MCF 10A (cell line): Measurements from ENCODE around the gene NEO1. TPM values are rescaled to one million over a fixed set of nuclear protein-coding genes. Genes with fewer than 3 reads are reported as not detected.

Experiments used
- BruUV-seq: library from RNA; stranded (reverse); fragments of 400-500 nt; replicated peaks from 2 replicates; lab custom pipeline; 2021; lab: Mats Ljungman, UMichigan
- CTCF ChIA-PET: fragments of 300-600 bp; sonication (Branson Sonifier 250); formaldehyde crosslinking; extraction: SDS; loops from one replicate; lab custom pipeline; 2021; ENCODE audit warnings: antibody characterized with exemption, inconsistent platforms; lab: Yijun Ruan, JAX
- POLR2A ChIA-PET: fragments of 300-600, 350-650 bp; sonication (Branson Sonifier 250); formaldehyde crosslinking; extraction: SDS; loops from one replicate; lab custom pipeline; 2020; ENCODE audit warnings: antibody characterized with exemption, inconsistent platforms; lab: Yijun Ruan, JAX
- DNase-seq: peaks from one replicate; pipeline ENCODE4 v3.0.0-alpha.2; 2018; ENCODE audit not compliant: unreplicated experiment
- H3K27ac Mint-ChIP-seq: one replicate; pipeline ENCODE4 v1.8.0; 2022; ENCODE audit warnings: mild to moderate bottlenecking, low read depth, mixed read lengths; ENCODE audit not compliant: unreplicated experiment
- H3K27me3 Mint-ChIP-seq: one replicate; pipeline ENCODE4 v1.8.0; 2022; ENCODE audit warnings: mixed read lengths; ENCODE audit not compliant: insufficient read depth, unreplicated experiment
- H3K36me3 Mint-ChIP-seq: one replicate; pipeline ENCODE4 v1.8.0; 2022; ENCODE audit warnings: mild to moderate bottlenecking, moderate library complexity, mixed read lengths; ENCODE audit not compliant: insufficient read depth, unreplicated experiment
- H3K4me1 Mint-ChIP-seq: one replicate; pipeline ENCODE4 v1.8.0; 2022; ENCODE audit warnings: mixed read lengths; ENCODE audit not compliant: insufficient read depth, unreplicated experiment
- H3K4me3 Mint-ChIP-seq: one replicate; pipeline ENCODE4 v1.8.0; 2022; ENCODE audit warnings: mild to moderate bottlenecking, moderate library complexity, mixed read lengths; ENCODE audit not compliant: unreplicated experiment
- H3K9me3 Mint-ChIP-seq: one replicate; pipeline ENCODE4 v1.8.0; 2022; ENCODE audit warnings: mixed read lengths; ENCODE audit not compliant: unreplicated experiment
- CTCF ChIP-seq: fragments of 200-600 bp; IDR thresholded peaks from one replicate; pipeline ENCODE4 v1.8.0; 2022; ENCODE audit warnings: antibody characterized with exemption, mild to moderate bottlenecking; ENCODE audit not compliant: unreplicated experiment
- intact Hi-C: fragments of 100-400 bp; cut with micrococcal nuclease; formaldehyde crosslinking; loops from 2 replicates; pipeline ENCODE4 v1.14.1; 2022
- total RNA-seq: library from RNA; stranded (reverse); gene quantifications from 2 replicates; pipeline ENCODE4 v1.2.3, GENCODE V29; 2022

Gene NEO1
- total RNA-seq, 1 experiment from 2014 or later: 13.2 TPM

- ChIA-PET POLR2A (no interaction called here), CTCF (interaction anchor here (0.7 to 0.8 kb wide), 3 partner anchors 190 to 326 kb away, joined by 3 read pairs; no protein-coding TSS in a partner anchor)
- intact Hi-C loops: no loop called here
- no peaks in the 10 kb centered on the region for H3K36me3 Mint-ChIP-seq
- BruUV-seq: no TSS peak
- H3K27ac Mint-ChIP-seq: no peak overlapping the region
- TF ChIP-seq CTCF: no peak
- H3K4me1 Mint-ChIP-seq: no peaks in the 10 kb centered on the region
- no peak for DNase-seq
- H3K9me3 Mint-ChIP-seq: no peaks in the 10 kb centered on the region
- H3K4me3 Mint-ChIP-seq: no peak overlapping the region
- no peaks in the 10 kb centered on the region for H3K27me3 Mint-ChIP-seq
These were observed 56.4 kb downstream of the NEO1 start for GRCh38 chr15:73108676-73109075.

GRCh38 chr15:73109765-73110164 is 57.5 kb downstream of the NEO1 start:
- H3K4me1 Mint-ChIP-seq: no peaks in the 10 kb centered on the region
- H3K4me3 Mint-ChIP-seq: no peak overlapping the region
- H3K27ac Mint-ChIP-seq: no peak overlapping the region
- H3K9me3 Mint-ChIP-seq: no peaks in the 10 kb centered on the region
- POLR2A ChIA-PET: no interaction called here
- CTCF ChIA-PET: no interaction called here
- intact Hi-C loops: no loop called here
- no TSS peak for BruUV-seq
- no peak for TF ChIP-seq CTCF
- no peak for DNase-seq
- H3K27me3 Mint-ChIP-seq: no peaks in the 10 kb centered on the region
- H3K36me3 Mint-ChIP-seq: no peaks in the 10 kb centered on the region

- Mint-ChIP-seq H3K27me3 (no peaks in the 10 kb centered on the region), H3K4me1 (no peaks in the 10 kb centered on the region), H3K36me3 (no peaks in the 10 kb centered on the region), H3K9me3 (no peaks in the 10 kb centered on the region), H3K4me3 (no peak overlapping the region), H3K27ac (no peak overlapping the region)
- no peak for TF ChIP-seq CTCF
- POLR2A ChIA-PET: no interaction called here
- BruUV-seq: no TSS peak
- intact Hi-C loops: no loop called here
- CTCF ChIA-PET: no interaction called here
- DNase-seq: no peak
These were observed 57.9 kb downstream of the NEO1 start for GRCh38 chr15:73110201-73110600.

DNA sequence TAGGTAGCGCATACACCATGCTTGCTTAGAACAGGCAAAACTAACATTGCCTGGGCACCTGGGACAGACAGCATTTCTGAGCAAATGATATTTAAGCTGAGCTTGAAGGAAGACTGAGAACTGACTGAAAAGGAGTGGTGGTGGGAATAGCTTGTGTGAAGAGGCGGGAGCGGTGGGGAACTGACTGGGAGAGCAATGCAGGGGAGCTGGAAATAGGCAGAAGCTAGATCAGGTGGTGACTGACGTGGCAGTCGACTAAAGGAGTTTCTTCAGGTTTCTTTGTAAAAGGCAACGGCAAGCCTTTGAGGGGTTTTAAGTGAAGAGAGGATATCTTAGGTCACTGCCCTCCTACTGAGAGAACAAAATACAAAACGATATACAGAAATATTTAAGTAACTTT is 61.8 kb downstream of the NEO1 start:
- no TSS peak for BruUV-seq
- DNase-seq: no peak
- H3K27me3 Mint-ChIP-seq: no peaks in the 10 kb centered on the region
- no peak overlapping the region for H3K4me3 Mint-ChIP-seq
- TF ChIP-seq CTCF: no peak
- POLR2A ChIA-PET: interaction anchor here (0.8 kb wide), 1 partner anchor 15 kb away, joined by 3 read pairs; no protein-coding TSS in a partner anchor
- CTCF ChIA-PET: interaction anchor here (2.3 kb wide), 1 partner anchor 13 kb away, joined by 7 read pairs; no protein-coding TSS in a partner anchor
- H3K27ac Mint-ChIP-seq: no peak overlapping the region
- intact Hi-C loops: no loop called here
- H3K36me3 Mint-ChIP-seq: no peaks in the 10 kb centered on the region
- no peaks in the 10 kb centered on the region for H3K9me3 Mint-ChIP-seq
- no peaks in the 10 kb centered on the region for H3K4me1 Mint-ChIP-seq
